Measurements from ENCODE around the gene HEG1.

DNA sequence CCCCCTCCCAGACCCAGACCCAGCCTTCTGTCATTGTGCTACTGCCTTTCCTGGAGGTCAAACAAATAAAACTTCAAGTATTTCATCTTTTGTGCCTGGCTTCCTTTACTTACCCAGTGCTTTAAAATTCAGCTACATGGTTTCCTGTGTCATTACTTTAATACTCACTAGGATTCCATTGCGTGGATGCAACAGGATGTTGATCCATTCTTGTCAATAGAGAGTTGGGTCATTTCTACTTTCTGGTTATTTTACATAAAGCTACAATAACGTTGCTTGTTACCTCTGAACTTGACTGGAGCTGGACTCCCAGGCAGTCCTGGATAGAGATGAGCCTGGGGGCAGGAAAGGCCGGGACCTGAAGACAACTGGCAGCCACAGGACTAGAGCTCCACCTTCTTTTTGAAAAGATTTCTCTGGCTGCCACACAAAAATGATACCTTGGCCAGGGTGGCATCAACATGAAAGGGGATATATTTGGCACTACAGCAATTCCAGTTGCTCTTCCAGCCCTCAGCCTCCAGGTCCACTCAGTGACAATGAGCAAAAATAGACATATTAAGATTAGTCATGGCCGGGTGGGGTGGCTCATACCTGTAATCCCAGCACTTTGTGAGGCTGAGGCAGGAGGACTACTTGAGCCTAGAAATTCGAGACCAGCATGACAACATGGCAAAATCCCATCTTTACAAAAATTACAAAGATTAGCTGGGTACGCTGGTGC is 23.3 kb upstream of the HEG1 start:
- TF ChIP-seq, protein P1, sequence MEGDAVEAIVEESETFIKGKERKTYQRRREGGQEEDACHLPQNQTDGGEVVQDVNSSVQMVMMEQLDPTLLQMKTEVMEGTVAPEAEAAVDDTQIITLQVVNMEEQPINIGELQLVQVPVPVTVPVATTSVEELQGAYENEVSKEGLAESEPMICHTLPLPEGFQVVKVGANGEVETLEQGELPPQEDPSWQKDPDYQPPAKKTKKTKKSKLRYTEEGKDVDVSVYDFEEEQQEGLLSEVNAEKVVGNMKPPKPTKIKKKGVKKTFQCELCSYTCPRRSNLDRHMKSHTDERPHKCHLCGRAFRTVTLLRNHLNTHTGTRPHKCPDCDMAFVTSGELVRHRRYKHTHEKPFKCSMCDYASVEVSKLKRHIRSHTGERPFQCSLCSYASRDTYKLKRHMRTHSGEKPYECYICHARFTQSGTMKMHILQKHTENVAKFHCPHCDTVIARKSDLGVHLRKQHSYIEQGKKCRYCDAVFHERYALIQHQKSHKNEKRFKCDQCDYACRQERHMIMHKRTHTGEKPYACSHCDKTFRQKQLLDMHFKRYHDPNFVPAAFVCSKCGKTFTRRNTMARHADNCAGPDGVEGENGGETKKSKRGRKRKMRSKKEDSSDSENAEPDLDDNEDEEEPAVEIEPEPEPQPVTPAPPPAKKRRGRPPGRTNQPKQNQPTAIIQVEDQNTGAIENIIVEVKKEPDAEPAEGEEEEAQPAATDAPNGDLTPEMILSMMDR (IDR thresholded peaks at IDR 0.05), result no peak
- no peak for TF ChIP-seq EP300 (IDR thresholded peaks at IDR 0.05)

All from gastroesophageal sphincter (tissue), 3 donors.